RWPE2 (cell line): Measurements from ENCODE around the gene MMS22L.

ENCODE experiments used
- ATAC-seq: fragments of 200-7000 bp; cut with Tn5 transposase; 3 replicates; pipeline ENCODE4 v1.9.1; 2021; ENCODE audit warnings: low read depth
- DNase-seq: peaks from one replicate; pipeline ENCODE4 v3.0.0-alpha.2; 2020; ENCODE audit warnings: low spot score
- H3K27ac ChIP-seq: fragments of 450-650 bp; 2 replicates; pipeline ENCODE4 v1.5.1; 2017; ENCODE audit warnings: mild to moderate bottlenecking; ENCODE audit not compliant: poor library complexity, severe bottlenecking
- H3K27me3 ChIP-seq: fragments of 250-450 bp; sonication (Bioruptor Pico); 2 replicates; pipeline ENCODE4 v1.5.1; 2021; ENCODE audit warnings: mild to moderate bottlenecking, moderate library complexity; ENCODE audit not compliant: insufficient read depth, poor library complexity, severe bottlenecking
- H3K36me3 ChIP-seq: fragments of 250-450 bp; sonication (Bioruptor Pico); 2 replicates; pipeline ENCODE4 v1.5.1; 2020; ENCODE audit warnings: low read depth, mild to moderate bottlenecking, moderate library complexity
- H3K4me1 ChIP-seq: fragments of 250-450 bp; sonication (Bioruptor Pico); 2 replicates; pipeline ENCODE4 v1.5.1; 2021; ENCODE audit warnings: mild to moderate bottlenecking, moderate library complexity; ENCODE audit not compliant: insufficient read depth, poor library complexity, severe bottlenecking
- H3K4me3 ChIP-seq: fragments of 250-450 bp; sonication (Bioruptor Pico); 2 replicates; pipeline ENCODE4 v1.5.1; 2021; ENCODE audit warnings: mild to moderate bottlenecking, moderate library complexity; ENCODE audit not compliant: severe bottlenecking
- H3K9me3 ChIP-seq: fragments of 250-450 bp; sonication (Bioruptor Pico); 2 replicates; pipeline ENCODE4 v1.5.1; 2021; ENCODE audit warnings: mild to moderate bottlenecking, moderate library complexity; ENCODE audit not compliant: severe bottlenecking
- CTCF ChIP-seq: fragments of 450-650 bp; IDR thresholded peaks from one replicate; pipeline ENCODE4 v1.5.1; 2017; ENCODE audit warnings: mild to moderate bottlenecking, moderate library complexity; ENCODE audit not compliant: poor library complexity, severe bottlenecking

The MMS22L gene

GRCh38 chr6:97102145-97102790 is 180.7 kb downstream of the MMS22L start:
- TF ChIP-seq CTCF, result no peak
- no peak for ATAC-seq
- H3K4me3 ChIP-seq, result no peak overlapping the region
- H3K27ac ChIP-seq, result no peak overlapping the region
- H3K9me3 ChIP-seq, result no peaks in the 10 kb centered on the region
- H3K4me1 ChIP-seq, result no peaks in the 10 kb centered on the region
- no peaks in the 10 kb centered on the region for H3K36me3 ChIP-seq
- no peaks in the 10 kb centered on the region for H3K27me3 ChIP-seq
- no peak for DNase-seq

- Histone ChIP-seq H3K9me3 (no peaks in the 10 kb centered on the region), H3K36me3 (no peaks in the 10 kb centered on the region), H3K27me3 (no peaks in the 10 kb centered on the region), H3K4me3 (no peak overlapping the region), H3K4me1 (no peaks in the 10 kb centered on the region), H3K27ac (no peak overlapping the region)
- no peak for DNase-seq
- no peak for ATAC-seq
- no peak for TF ChIP-seq CTCF
These were observed 182.3 kb downstream of the MMS22L start for GRCh38 chr6:97100696-97101095.

- H3K27ac ChIP-seq, result no peak overlapping the region
- H3K4me3 ChIP-seq, result no peak overlapping the region
- ATAC-seq (no peak), DNase-seq (no peak)
- no peaks in the 10 kb centered on the region for H3K4me1 ChIP-seq
- H3K9me3 ChIP-seq, result no peaks in the 10 kb centered on the region
- TF ChIP-seq CTCF, result no peak
- no peaks in the 10 kb centered on the region for H3K27me3 ChIP-seq
- H3K36me3 ChIP-seq, result no peaks in the 10 kb centered on the region
These were observed 185.7 kb downstream of the MMS22L start for GRCh38 chr6:97097068-97098047.

GRCh38 chr6:97095311-97095850 is 187.6 kb downstream of the MMS22L start:
- no peaks in the 10 kb centered on the region for H3K4me1 ChIP-seq
- H3K27ac ChIP-seq, result no peak overlapping the region
- no peaks in the 10 kb centered on the region for H3K36me3 ChIP-seq
- H3K9me3 ChIP-seq, result no peaks in the 10 kb centered on the region
- H3K27me3 ChIP-seq, result no peaks in the 10 kb centered on the region
- TF ChIP-seq CTCF, result no peak
- no peak overlapping the region for H3K4me3 ChIP-seq
- no peak for DNase-seq
- no peak; the same call in 2 of the 3 replicates for ATAC-seq
